Peyer's patch (tissue), 4 donors: ENCODE measurements around the gene RASAL2. TPM values are rescaled to one million over a fixed set of nuclear protein-coding genes. Genes with fewer than 3 reads are reported as not detected.
"Not testable (repeated sequence)": the region's sequence is repeated elsewhere in the genome, so short reads cannot be mapped to it uniquely, and the experiment has no call there.

Source experiments
- DNase-seq, 3 donors: peaks; one replicate each; pipeline ENCODE4 v3.0.0-alpha.2; 2017 to 2019
- H3K27ac ChIP-seq, 4 donors: fragments of 200-600 bp; sonication (generic); one replicate each; pipeline ENCODE4 v1.5.1; 2016 to 2019
- H3K27me3 ChIP-seq, 2 donors: fragments of 200-600 bp; sonication (generic); one replicate each; pipeline ENCODE4 v1.5.1; 2019
- H3K36me3 ChIP-seq, 3 donors: fragments of 200-600 bp; sonication (generic); one replicate each; pipeline ENCODE4 v1.5.1; 2016 to 2019
- H3K4me1 ChIP-seq, 4 donors: fragments of 200-600 bp; sonication (generic); one replicate each; pipeline ENCODE4 v1.5.1; 2016 to 2019
- H3K4me3 ChIP-seq, 4 donors: fragments of 200-600 bp; sonication (generic); 1 replicate in 3 of 4; 2 replicates in 1 of 4; pipeline ENCODE4 v1.5.1; 2016 to 2019; ENCODE audit warnings: mild to moderate bottlenecking in 1 of 4
- H3K9me3 ChIP-seq, 4 donors: fragments of 200-600 bp; sonication (generic); one replicate each; pipeline ENCODE4 v1.5.1; 2016 to 2019; ENCODE audit warnings: mild to moderate bottlenecking in 1 of 4
- CTCF ChIP-seq, 6 experiments: fragments of 450-650 bp in 4 of 6; fragments of 200-600 bp in 2 of 6; sonication (generic) in 1 of 6; IDR thresholded peaks; one replicate each; pipeline ENCODE4 v1.5.1; 2017 to 2019; ENCODE audit warnings: antibody characterized with exemption in 6 of 6, mild to moderate bottlenecking in 3 of 6, moderate library complexity in 1 of 6
- POLR2A ChIP-seq, 2 donors: fragments of 450-650 bp; IDR thresholded peaks; one replicate each; pipeline ENCODE4 v1.5.1; 2017; ENCODE audit warnings: antibody characterized with exemption in 2 of 2, mild to moderate bottlenecking in 2 of 2, moderate library complexity in 2 of 2
- total RNA-seq, 4 donors: library from RNA; depleted of rRNA; stranded (reverse); fragments of >200 nt; gene quantifications; one replicate each; pipeline ENCODE4 v1.1.0, GENCODE V29; 2016

Gene RASAL2
- total RNA-seq, 4 donors from 2014 or later = 10.2 to 35.5 (median 20.0) TPM

GRCh38 chr1:178301141-178301540 lies 207.2 kb downstream of the RASAL2 start:
- TF ChIP-seq POLR2A (IDR thresholded peaks at IDR 0.05) = no peak
- no peak for TF ChIP-seq CTCF (IDR thresholded peaks at IDR 0.05)

GRCh38 chr1:178307264-178307663 lies 213.4 kb downstream of the RASAL2 start:
- Histone ChIP-seq H3K27me3 (no peaks in the 10 kb centered on the region), H3K27ac (no peak overlapping the region), H3K4me3 (no peak overlapping the region), H3K4me1 (no peaks in the 10 kb centered on the region), H3K36me3 (no peaks in the 10 kb centered on the region), H3K9me3 (no peaks in the 10 kb centered on the region)
- no peak for DNase-seq
- no peak for TF ChIP-seq CTCF (IDR thresholded peaks at IDR 0.05)
- no peak for TF ChIP-seq POLR2A (IDR thresholded peaks at IDR 0.05)

More at GRCh38 chr1:178301141-178301540, 207.2 kb downstream of the RASAL2 start:
- Histone ChIP-seq H3K4me3 (no peak overlapping the region), H3K9me3 (no peaks in the 10 kb centered on the region), H3K27me3 (no peaks in the 10 kb centered on the region), H3K36me3 (no peaks in the 10 kb centered on the region), H3K27ac (no peak overlapping the region), H3K4me1 (no peaks in the 10 kb centered on the region)
- no peak for DNase-seq

- Histone ChIP-seq H3K36me3 (no peaks in the 10 kb centered on the region), H3K27ac (no peak overlapping the region), H3K4me3 (no peak overlapping the region), H3K27me3 (no peaks in the 10 kb centered on the region), H3K9me3 (no peaks in the 10 kb centered on the region), H3K4me1 (no peaks in the 10 kb centered on the region)
- TF ChIP-seq CTCF (IDR thresholded peaks at IDR 0.05) = no peak
- TF ChIP-seq POLR2A (IDR thresholded peaks at IDR 0.05) = no peak
- no peak for DNase-seq
These were observed 214.5 kb downstream of the RASAL2 start for GRCh38 chr1:178308438-178308837.

- TF ChIP-seq CTCF (IDR thresholded peaks at IDR 0.05) = peak; percentile 22 to 92 (median 72)
- no peak for TF ChIP-seq POLR2A (IDR thresholded peaks at IDR 0.05)
- DNase-seq = no peak
- Histone ChIP-seq H3K27ac (no peak overlapping the region), H3K36me3 (no peaks in the 10 kb centered on the region), H3K4me1 (no peaks in the 10 kb centered on the region), H3K9me3 (no peaks in the 10 kb centered on the region), H3K27me3 (no peaks in the 10 kb centered on the region), H3K4me3 (no peak overlapping the region)
These were observed 216.8 kb downstream of the RASAL2 start for GRCh38 chr1:178310685-178311105.

- Histone ChIP-seq H3K36me3 (no peaks in the 10 kb centered on the region), H3K27ac (no peak overlapping the region), H3K27me3 (no peaks in the 10 kb centered on the region), H3K9me3 (no peaks in the 10 kb centered on the region), H3K4me3 (no peak overlapping the region), H3K4me1 (no peaks in the 10 kb centered on the region)
- DNase-seq = no peak
- TF ChIP-seq CTCF (IDR thresholded peaks at IDR 0.05) = no peak
- TF ChIP-seq POLR2A (IDR thresholded peaks at IDR 0.05) = no peak
These were observed 217.3 kb downstream of the RASAL2 start for GRCh38 chr1:178311164-178311563.

- not testable (repeated sequence) for H3K27ac ChIP-seq, H3K9me3 ChIP-seq, H3K27me3 ChIP-seq, H3K36me3 ChIP-seq, H3K4me1 ChIP-seq, DNase-seq
- peak overlapping the region in 2 of 4 donors; percentile 29 to 36 for H3K4me3 ChIP-seq
These were observed 226.5 kb downstream of the RASAL2 start for GRCh38 chr1:178320280-178320982.
